K562 (cell line): ENCODE results near the gene PLA2G2E. TPM values are rescaled to one million over a fixed set of nuclear protein-coding genes. Genes with fewer than 3 reads are reported as not detected.

ENCODE experiments used
- ATAC-seq: fragments of 200-7000 bp; cut with Tn5 transposase; 3 replicates; pipeline ENCODE4 v1.9.1; 2020; ENCODE audit warnings: moderate library complexity
- BruUV-seq: library from RNA; stranded (reverse); fragments of 400-500 nt; replicated peaks from 2 replicates; lab custom pipeline; 2021; lab: Mats Ljungman, UMichigan
- CTCF ChIA-PET: fragments of 300-600 bp; formaldehyde crosslinking; extraction: SDS; loops from one replicate; lab custom pipeline; 2021; ENCODE audit warnings: low intra/inter-chr PET ratio; lab: Yijun Ruan, JAX
- POLR2A ChIA-PET: fragments of 300-600, 350-650 bp; sonication (Branson Sonifier 250); formaldehyde crosslinking; extraction: SDS; loops from one replicate; lab custom pipeline; 2021; ENCODE audit warnings: antibody characterized with exemption, inconsistent platforms; lab: Yijun Ruan, JAX
- DNase-seq, 4 experiments: peaks; one replicate each; pipeline versions ENCODE4 v3.0.0 to v3.0.0-alpha.2; 2011 to 2018; ENCODE audit warnings: low spot score in 3 of 4, mixed read lengths in 3 of 4; ENCODE audit errors: extremely low read depth in 1 of 4
- FAIRE-seq: peaks from 2 replicates; lab custom pipeline; 2011; peaks lifted over from hg19 to GRCh38; lab: Jason Lieb, UNC
- H2AFZ ChIP-seq: 2 replicates; pipeline ENCODE4 v1.6.0; 2011; ENCODE audit warnings: low read depth, low read length, control low read depth, inconsistent platforms
- H3K27ac ChIP-seq: fragments of 200-600 bp; 3 replicates; pipeline ENCODE4 v1.8.0; 2011; ENCODE audit warnings: low read depth, mild to moderate bottlenecking, control low read depth, inconsistent platforms, low read length, moderate library complexity, mixed read lengths; ENCODE audit errors: extremely low read depth
- H3K27me3 ChIP-seq, 2 experiments: fragments of 300-600 bp in 1 of 2; 2 replicates in 1 of 2; 3 replicates in 1 of 2; pipeline versions ENCODE4 v1.6.0 to v1.8.0; 2011; ENCODE audit warnings: inconsistent platforms in 2 of 2, low read length in 2 of 2, mild to moderate bottlenecking in 1 of 2, mixed read lengths in 1 of 2, moderate library complexity in 1 of 2; ENCODE audit not compliant: control insufficient read depth in 2 of 2, insufficient read depth in 2 of 2
- H3K36me3 ChIP-seq: fragments of 300-600 bp; 3 replicates; pipeline ENCODE4 v1.8.0; 2011; ENCODE audit warnings: mild to moderate bottlenecking, low read length, inconsistent platforms; ENCODE audit not compliant: control insufficient read depth, insufficient read depth
- H3K4me1 ChIP-seq, 2 experiments: fragments of 200-600 bp in 1 of 2; replicated peaks in 1 of 2; 2 replicates in 1 of 2; 3 replicates in 1 of 2; pipeline versions ENCODE4 v1.5.1 to v1.8.0; 2011; ENCODE audit warnings: inconsistent platforms in 2 of 2, low read length in 2 of 2, mild to moderate bottlenecking in 1 of 2, mixed read lengths in 1 of 2, moderate library complexity in 1 of 2; ENCODE audit not compliant: control insufficient read depth in 2 of 2, insufficient read depth in 2 of 2
- H3K4me2 ChIP-seq: 2 replicates; pipeline ENCODE4 v1.6.1; 2011; ENCODE audit warnings: low read length, control low read depth, inconsistent platforms, mixed read lengths; ENCODE audit not compliant: insufficient read depth
- H3K4me3 ChIP-seq: fragments of 200-600 bp; sonication (generic), shearing (Covaris generic); 2 replicates; pipeline ENCODE4 v1.5.1; 2016; ENCODE audit warnings: control low read depth, inconsistent platforms
- H3K79me2 ChIP-seq: fragments of 200-600 bp; 3 replicates; pipeline ENCODE4 v1.8.0; 2011; ENCODE audit warnings: low read length, inconsistent platforms; ENCODE audit not compliant: control insufficient read depth, insufficient read depth
- H3K9ac ChIP-seq, 2 experiments: 2 replicates each; pipeline versions ENCODE4 v1.6.0 to v1.6.1; 2011; ENCODE audit warnings: low read depth in 2 of 2, low read length in 2 of 2, control low read depth in 1 of 2, inconsistent platforms in 1 of 2, mild to moderate bottlenecking in 1 of 2, mixed read lengths in 1 of 2; ENCODE audit not compliant: insufficient read depth in 1 of 2
- H3K9me1 ChIP-seq: one replicate; pipeline ENCODE4 v1.6.0; 2011; ENCODE audit warnings: inconsistent platforms, mild to moderate bottlenecking, low read length, moderate library complexity; ENCODE audit not compliant: control insufficient read depth, insufficient read depth
- H3K9me3 ChIP-seq: replicated peaks from 2 replicates; pipeline ENCODE4 v1.5.1; 2011; ENCODE audit warnings: low read depth, low read length, inconsistent platforms; ENCODE audit not compliant: control insufficient read depth, insufficient read depth
- H4K20me1 ChIP-seq: replicated peaks from 2 replicates; pipeline ENCODE4 v1.6.1; 2011; ENCODE audit warnings: low read length, inconsistent platforms, mixed read lengths; ENCODE audit not compliant: control insufficient read depth, insufficient read depth
- CHD2 ChIP-seq: IDR thresholded peaks from 2 replicates; pipeline ENCODE4 v1.6.1; 2011; ENCODE audit warnings: low read depth, low read length
- EP300 ChIP-seq: IDR thresholded peaks from 2 replicates; pipeline ENCODE4 v1.6.1; 2012; ENCODE audit warnings: low read length, improper control_type of control experiment
- RAD21 ChIP-seq, 2 experiments: fragments of 250-450 bp in 1 of 2; fragments of 450-650 bp in 1 of 2; sonication (Bioruptor Pico) in 1 of 2; formaldehyde crosslinking in 1 of 2; IDR thresholded peaks in 1 of 2; conservative IDR thresholded peaks in 1 of 2; 2 replicates each; pipeline versions ENCODE4 v1.4.0 to v1.8.0; 2020 to 2022; ENCODE audit warnings: mild to moderate bottlenecking in 2 of 2, moderate library complexity in 1 of 2
- ZNF134 ChIP-seq: fragments of 250-450 bp; sonication (Bioruptor Pico); conservative IDR thresholded peaks from 2 replicates; pipeline ENCODE4 v1.4.0; 2020
- ZNF347 ChIP-seq: fragments of 450-650 bp; formaldehyde crosslinking; IDR thresholded peaks from 2 replicates; pipeline ENCODE4 v1.4.0; 2020; ENCODE audit warnings: low read depth, mild to moderate bottlenecking, moderate library complexity
- ZNF77 ChIP-seq: fragments of 250-450 bp; sonication (Bioruptor Pico); IDR thresholded peaks from 2 replicates; pipeline ENCODE4 v1.5.0; 2020
- ZNF778 ChIP-seq: fragments of 450-650 bp; formaldehyde crosslinking; IDR thresholded peaks from 2 replicates; pipeline ENCODE4 v1.4.0; 2020; ENCODE audit warnings: mild to moderate bottlenecking, moderate library complexity
- WGBS: fragments of 100-300 bp; shearing (Covaris generic); methylation state at CpG from one replicate; pipeline ENCODE4 v1.1.6; 2016; ENCODE audit warnings: low coverage, mixed read lengths; ENCODE audit not compliant: insufficient coverage; ENCODE audit errors: missing lambda C conversion rate; 5-methylcytosine and 5-hydroxymethylcytosine counted together
- in situ Hi-C: fragments of 300-500 bp; cut with MboI; formaldehyde crosslinking; loops from 4 replicates; pipeline ENCODE4 v1.15.0; 2018; ENCODE audit warnings: inconsistent platforms, mixed read lengths
- intact Hi-C: fragments of 100-400 bp; cut with micrococcal nuclease; formaldehyde crosslinking; loops from 2 replicates; pipeline ENCODE4 v1.14.2; 2022
- polyA plus RNA-seq, 8 experiments: library from polyadenylated mRNA; depleted of rRNA in 4 of 8; stranded (reverse) in 5 of 8; unstranded in 3 of 8; fragments of >200 nt; fragmentation: Nextera tagmentation in 2 of 8; fragmentation: Illumina TruSeq in 1 of 8; extraction: Ambion mirVana in 2 of 8; extraction: Trizol in 1 of 8; gene quantifications; 2 replicates each; pipeline versions ENCODE4 v1.2.1 to v1.2.3, GENCODE V29; 2011 to 2014; ENCODE audit warnings: inconsistent platforms in 1 of 8, missing spikeins in 1 of 8
- total RNA-seq, 7 experiments: library from RNA; depleted of rRNA in 6 of 7; stranded (reverse); fragments of >200 nt in 6 of 7; fragmentation: Illumina TruSeq in 2 of 7; extraction: Trizol in 2 of 7; gene quantifications; 2 replicates each; pipeline versions ENCODE4 v1.2.1 to v1.2.3, GENCODE V29; 2011 to 2021; ENCODE audit warnings: low replicate concordance in 1 of 7
- TF ChIP-seq, protein P1 (sequence below), 3 experiments: IDR thresholded peaks in 2 of 3; conservative IDR thresholded peaks in 1 of 3; 2 replicates each; pipeline ENCODE4 v1.5.1; 2011 to 2012; ENCODE audit warnings: low read length in 3 of 3, mild to moderate bottlenecking in 3 of 3, control low read depth in 2 of 3, improper control_type of control experiment in 1 of 3, inconsistent platforms in 1 of 3, low read depth in 1 of 3, mixed read lengths in 1 of 3, moderate library complexity in 1 of 3; ENCODE audit not compliant: insufficient read depth in 2 of 3
- TF ChIP-seq, protein P2 (sequence below), 2 experiments: IDR thresholded peaks; 2 replicates each; pipeline ENCODE4 v1.6.1; 2011; ENCODE audit warnings: borderline replicate concordance in 1 of 2, control low read depth in 1 of 2, low read depth in 1 of 2, low read length in 1 of 2, mild to moderate bottlenecking in 1 of 2, mixed read lengths in 1 of 2, moderate library complexity in 1 of 2; ENCODE audit not compliant: insufficient read depth in 1 of 2, insufficient read length in 1 of 2, poor library complexity in 1 of 2, severe bottlenecking in 1 of 2; ENCODE audit errors: extremely low read depth in 1 of 2
- TF ChIP-seq, protein P3 (sequence below), 2 experiments: fragments of 150-350 bp in 1 of 2; IDR thresholded peaks; 2 replicates each; pipeline ENCODE4 v1.6.1; 2012 to 2016; ENCODE audit warnings: low read depth in 2 of 2, low read length in 2 of 2, mild to moderate bottlenecking in 1 of 2, moderate library complexity in 1 of 2

PLA2G2E gene
- total and polyA plus RNA-seq, 9 of the 15 experiments (the other 6 are each of a cell fraction or from before 2014, with no cell fraction given): not detected

DNA sequence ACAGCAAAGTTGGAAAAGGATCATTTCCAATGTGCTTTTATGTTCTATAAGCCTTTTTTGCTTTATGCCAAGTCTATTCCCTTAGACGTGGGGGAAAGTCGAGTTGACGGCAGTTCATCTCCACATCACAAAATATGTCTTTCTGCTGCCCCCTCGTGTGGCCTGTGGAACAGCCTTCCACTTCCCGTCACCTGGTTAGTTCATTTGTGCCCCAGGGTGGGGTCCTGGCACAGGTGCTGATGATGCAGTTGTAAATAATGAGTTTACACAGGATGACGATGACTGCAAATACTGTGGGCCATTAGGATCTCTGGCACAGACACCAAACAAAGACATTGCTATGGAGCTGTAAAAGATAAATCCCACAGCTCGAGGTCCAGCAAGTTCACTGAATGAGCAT, 51.2 kb downstream of the PLA2G2E start:
- Histone ChIP-seq H3K36me3 (no peaks in the 10 kb centered on the region), H3K79me2 (no peaks in the 10 kb centered on the region), H3K27ac (no peak overlapping the region), H3K9me1 (no peaks in the 10 kb centered on the region), H3K4me2 (no peak overlapping the region), H3K9me3 (no peaks in the 10 kb centered on the region), H3K9ac (no peak overlapping the region), H2AFZ (no peak overlapping the region), H3K4me1 (peaks cover 0 to 6% of the 10 kb centered on the region in 2 experiments; a peak in 1 of 5 replicates), H3K4me3 (no peak overlapping the region), H4K20me1 (no peaks in the 10 kb centered on the region; the same call in 1 of the 2 replicates), H3K27me3 (peaks cover 15 to 17% of the 10 kb centered on the region in 2 experiments; a peak in 4 of 5 replicates)
- ChIA-PET POLR2A (interaction anchor here (0.6 to 1.1 kb wide), 2 partner anchors 122 to 655 kb away, joined by 3 read pairs; no protein-coding TSS in a partner anchor), CTCF (interaction anchor here (1.2 kb wide), 1 partner anchor 135 kb away, joined by 4 read pairs; no protein-coding TSS in a partner anchor)
- DNase-seq (peak in 2 of 4 experiments; percentile 18 to 33), ATAC-seq (peak; percentile 39; the same call in 2 of the 3 replicates), FAIRE-seq (no peak)
- in situ Hi-C loops: loop anchor here (5.0 kb wide), 1 partner anchor 35 kb away; no protein-coding TSS in a partner anchor
- no TSS peak for BruUV-seq
- intact Hi-C loops: loop anchor here (5.0 kb wide), 1 partner anchor 110 kb away; no protein-coding TSS in a partner anchor
- WGBS: 6% methylated on average over 7 of the region's 7 CpGs
- no peak for TF ChIP-seq ZNF778 (CRISPR knock-in tag)
- no peak for TF ChIP-seq ZNF77
- TF ChIP-seq ZNF347: no peak
- TF ChIP-seq EP300: no peak
- TF ChIP-seq ZNF134: 0 out of 2 replicates have a peak, but pooled peaks have one; percentile 26
- TF ChIP-seq, protein P1, sequence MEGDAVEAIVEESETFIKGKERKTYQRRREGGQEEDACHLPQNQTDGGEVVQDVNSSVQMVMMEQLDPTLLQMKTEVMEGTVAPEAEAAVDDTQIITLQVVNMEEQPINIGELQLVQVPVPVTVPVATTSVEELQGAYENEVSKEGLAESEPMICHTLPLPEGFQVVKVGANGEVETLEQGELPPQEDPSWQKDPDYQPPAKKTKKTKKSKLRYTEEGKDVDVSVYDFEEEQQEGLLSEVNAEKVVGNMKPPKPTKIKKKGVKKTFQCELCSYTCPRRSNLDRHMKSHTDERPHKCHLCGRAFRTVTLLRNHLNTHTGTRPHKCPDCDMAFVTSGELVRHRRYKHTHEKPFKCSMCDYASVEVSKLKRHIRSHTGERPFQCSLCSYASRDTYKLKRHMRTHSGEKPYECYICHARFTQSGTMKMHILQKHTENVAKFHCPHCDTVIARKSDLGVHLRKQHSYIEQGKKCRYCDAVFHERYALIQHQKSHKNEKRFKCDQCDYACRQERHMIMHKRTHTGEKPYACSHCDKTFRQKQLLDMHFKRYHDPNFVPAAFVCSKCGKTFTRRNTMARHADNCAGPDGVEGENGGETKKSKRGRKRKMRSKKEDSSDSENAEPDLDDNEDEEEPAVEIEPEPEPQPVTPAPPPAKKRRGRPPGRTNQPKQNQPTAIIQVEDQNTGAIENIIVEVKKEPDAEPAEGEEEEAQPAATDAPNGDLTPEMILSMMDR (IDR thresholded peaks at IDR 0.05 in 2 of 3, conservative IDR thresholded peaks at IDR 0.05 in 1 of 3; ENCODE audit: insufficient read depth in 2 of 3, low read depth in 1 of 3, low read length in 3 of 3): peak; percentile 38 to 56 (median 53); a peak in 5 of 6 replicates
- TF ChIP-seq CHD2: no peak
- TF ChIP-seq, protein P2, sequence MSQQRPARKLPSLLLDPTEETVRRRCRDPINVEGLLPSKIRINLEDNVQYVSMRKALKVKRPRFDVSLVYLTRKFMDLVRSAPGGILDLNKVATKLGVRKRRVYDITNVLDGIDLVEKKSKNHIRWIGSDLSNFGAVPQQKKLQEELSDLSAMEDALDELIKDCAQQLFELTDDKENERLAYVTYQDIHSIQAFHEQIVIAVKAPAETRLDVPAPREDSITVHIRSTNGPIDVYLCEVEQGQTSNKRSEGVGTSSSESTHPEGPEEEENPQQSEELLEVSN (IDR thresholded peaks at IDR 0.05; ENCODE audit: borderline replicate concordance in 1 of 2, extremely low read depth in 1 of 2, insufficient read depth in 1 of 2, insufficient read length in 1 of 2, low read depth in 1 of 2, low read length in 1 of 2, poor library complexity in 1 of 2, severe bottlenecking in 1 of 2): no peak
- TF ChIP-seq, protein P3, sequence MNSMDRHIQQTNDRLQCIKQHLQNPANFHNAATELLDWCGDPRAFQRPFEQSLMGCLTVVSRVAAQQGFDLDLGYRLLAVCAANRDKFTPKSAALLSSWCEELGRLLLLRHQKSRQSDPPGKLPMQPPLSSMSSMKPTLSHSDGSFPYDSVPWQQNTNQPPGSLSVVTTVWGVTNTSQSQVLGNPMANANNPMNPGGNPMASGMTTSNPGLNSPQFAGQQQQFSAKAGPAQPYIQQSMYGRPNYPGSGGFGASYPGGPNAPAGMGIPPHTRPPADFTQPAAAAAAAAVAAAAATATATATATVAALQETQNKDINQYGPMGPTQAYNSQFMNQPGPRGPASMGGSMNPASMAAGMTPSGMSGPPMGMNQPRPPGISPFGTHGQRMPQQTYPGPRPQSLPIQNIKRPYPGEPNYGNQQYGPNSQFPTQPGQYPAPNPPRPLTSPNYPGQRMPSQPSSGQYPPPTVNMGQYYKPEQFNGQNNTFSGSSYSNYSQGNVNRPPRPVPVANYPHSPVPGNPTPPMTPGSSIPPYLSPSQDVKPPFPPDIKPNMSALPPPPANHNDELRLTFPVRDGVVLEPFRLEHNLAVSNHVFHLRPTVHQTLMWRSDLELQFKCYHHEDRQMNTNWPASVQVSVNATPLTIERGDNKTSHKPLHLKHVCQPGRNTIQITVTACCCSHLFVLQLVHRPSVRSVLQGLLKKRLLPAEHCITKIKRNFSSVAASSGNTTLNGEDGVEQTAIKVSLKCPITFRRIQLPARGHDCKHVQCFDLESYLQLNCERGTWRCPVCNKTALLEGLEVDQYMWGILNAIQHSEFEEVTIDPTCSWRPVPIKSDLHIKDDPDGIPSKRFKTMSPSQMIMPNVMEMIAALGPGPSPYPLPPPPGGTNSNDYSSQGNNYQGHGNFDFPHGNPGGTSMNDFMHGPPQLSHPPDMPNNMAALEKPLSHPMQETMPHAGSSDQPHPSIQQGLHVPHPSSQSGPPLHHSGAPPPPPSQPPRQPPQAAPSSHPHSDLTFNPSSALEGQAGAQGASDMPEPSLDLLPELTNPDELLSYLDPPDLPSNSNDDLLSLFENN (IDR thresholded peaks at IDR 0.05; ENCODE audit: low read depth in 2 of 2, low read length in 2 of 2): no peak
- TF ChIP-seq RAD21 (CRISPR knock-in tag; conservative IDR thresholded peaks at IDR 0.05 in 1 of 2, IDR thresholded peaks at IDR 0.05 in 1 of 2): peak; percentile 23 to 61; a peak in 2 of 4 replicates
